GM12878 (cell line): ENCODE measurements around the gene NPC1.

Experiments
- EZH2 ChIP-seq: IDR thresholded peaks from 2 replicates; pipeline ENCODE4 v1.6.1; 2012; ENCODE audit warnings: low read depth, mild to moderate bottlenecking, control low read depth, inconsistent platforms, low read length, borderline replicate concordance; ENCODE audit not compliant: control insufficient read depth
- GABPA ChIP-seq: IDR thresholded peaks from 2 replicates; pipeline ENCODE4 v1.6.1; 2014; ENCODE audit warnings: antibody characterized with exemption, low read depth, mild to moderate bottlenecking, inconsistent platforms
- POLR2A ChIP-seq: IDR thresholded peaks from 2 replicates; pipeline ENCODE4 v1.6.1; 2011; ENCODE audit warnings: low read depth, mild to moderate bottlenecking, low read length
- POLR2AphosphoS5 ChIP-seq: IDR thresholded peaks from 2 replicates; pipeline ENCODE4 v1.6.1; 2011; ENCODE audit warnings: mild to moderate bottlenecking, low read length, inconsistent platforms
- YY1 ChIP-seq: IDR thresholded peaks from 2 replicates; pipeline ENCODE4 v1.6.1; 2011; ENCODE audit warnings: low read depth, mild to moderate bottlenecking, low read length

DNA sequence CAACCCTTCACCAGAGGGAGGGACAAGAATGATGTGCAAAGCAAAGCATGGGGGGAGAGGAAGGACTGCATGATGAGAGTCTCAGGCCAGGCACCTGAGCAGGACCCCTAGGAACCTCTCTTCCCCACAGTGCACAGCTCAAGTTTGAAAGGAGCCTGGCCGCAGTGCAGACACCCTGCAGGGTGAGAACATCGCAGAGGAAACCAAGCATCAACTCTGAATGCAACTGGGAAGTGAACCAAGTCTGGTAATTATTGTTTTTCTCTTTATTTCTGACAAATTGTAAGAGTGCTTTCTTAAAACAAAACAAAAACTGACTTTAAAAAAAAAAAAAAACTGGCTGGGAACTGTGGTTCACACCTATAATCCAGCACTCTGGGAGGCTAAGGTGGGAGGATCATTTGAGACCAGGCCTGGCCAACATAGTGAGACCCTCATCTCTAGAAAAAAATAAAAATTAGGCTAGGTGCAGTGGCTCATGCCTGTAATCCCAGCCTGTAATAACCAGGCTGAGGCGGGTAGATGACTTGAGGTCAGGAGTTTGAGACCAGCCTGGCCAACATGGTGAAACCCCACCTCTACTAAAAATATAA, 15.3 kb downstream of the NPC1 start:
- TF ChIP-seq YY1 (no peak), GABPA (no peak), POLR2A (no peak), EZH2 (no peak), POLR2AphosphoS5 (no peak)
